SK-N-DZ (cell line): ENCODE data around the gene CDHR4.
"Not testable (repeated sequence)": the region's sequence is repeated elsewhere in the genome, so short reads cannot be mapped to it uniquely, and the experiment has no call there.

Experiments used
- DNase-seq: peaks from one replicate; pipeline ENCODE4 v3.0.0-alpha.2; 2015; ENCODE audit warnings: low spot score

The CDHR4 gene

DNA sequence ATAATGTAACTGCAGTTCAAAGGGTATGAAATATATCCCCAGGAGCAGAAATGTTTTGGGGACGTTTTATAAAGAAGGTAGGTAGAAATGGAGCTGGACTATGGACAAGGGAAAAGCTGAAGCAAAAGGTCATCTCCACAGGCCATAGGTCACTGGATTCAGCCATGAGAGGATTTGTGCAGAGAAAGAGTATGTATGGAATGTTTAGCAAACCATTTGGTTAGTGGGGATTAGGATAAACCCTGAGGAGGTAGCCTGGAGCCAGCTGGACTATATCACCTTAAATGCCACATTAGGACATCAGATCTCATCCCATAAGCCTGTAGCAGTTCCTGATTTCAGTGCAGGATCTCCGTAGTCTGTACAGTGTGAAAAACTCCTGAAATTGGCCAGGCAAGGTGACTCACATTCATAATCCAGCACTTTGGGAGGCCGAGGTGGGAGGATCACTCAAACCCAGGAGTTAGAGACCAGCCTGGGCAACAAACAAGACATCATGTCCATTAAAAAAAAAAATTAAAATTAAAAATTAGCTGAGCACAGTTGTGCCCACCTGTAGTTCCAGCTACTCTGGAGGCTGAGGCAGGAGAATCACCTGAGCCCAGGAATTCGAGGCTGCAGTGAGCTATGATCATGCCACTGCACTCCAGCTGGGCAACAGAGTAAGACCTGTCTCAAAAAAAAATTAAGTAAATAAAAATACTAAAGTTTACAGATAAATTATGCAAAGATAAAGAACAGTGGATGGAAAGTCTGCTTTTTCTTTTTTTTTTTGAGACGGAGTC is 18.1 kb downstream of the CDHR4 start:
- no peak for DNase-seq

DNA sequence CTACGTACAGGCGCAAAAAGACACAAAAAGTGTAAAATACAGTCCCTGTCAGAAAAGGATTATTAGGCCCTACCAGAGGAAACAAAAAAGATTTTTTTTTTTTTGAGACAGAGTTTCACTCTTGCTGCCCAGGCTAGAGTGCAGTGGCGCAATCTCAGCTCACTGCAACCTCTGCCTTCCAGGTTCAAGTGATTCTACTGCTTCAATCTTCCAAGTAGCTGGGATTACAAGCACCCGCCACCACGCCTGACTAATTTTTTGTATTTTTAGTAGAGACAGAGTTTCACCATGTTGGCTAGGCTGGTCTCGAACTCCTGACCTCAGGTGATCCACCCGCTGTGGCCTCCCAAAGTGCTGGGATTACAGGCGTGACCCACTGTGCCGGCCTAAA is 18.7 kb downstream of the CDHR4 start:
- DNase-seq, result not testable (repeated sequence)

GRCh38 chr3:49780080-49780974 is 19.3 kb downstream of the CDHR4 start:
- no peak for DNase-seq

DNA sequence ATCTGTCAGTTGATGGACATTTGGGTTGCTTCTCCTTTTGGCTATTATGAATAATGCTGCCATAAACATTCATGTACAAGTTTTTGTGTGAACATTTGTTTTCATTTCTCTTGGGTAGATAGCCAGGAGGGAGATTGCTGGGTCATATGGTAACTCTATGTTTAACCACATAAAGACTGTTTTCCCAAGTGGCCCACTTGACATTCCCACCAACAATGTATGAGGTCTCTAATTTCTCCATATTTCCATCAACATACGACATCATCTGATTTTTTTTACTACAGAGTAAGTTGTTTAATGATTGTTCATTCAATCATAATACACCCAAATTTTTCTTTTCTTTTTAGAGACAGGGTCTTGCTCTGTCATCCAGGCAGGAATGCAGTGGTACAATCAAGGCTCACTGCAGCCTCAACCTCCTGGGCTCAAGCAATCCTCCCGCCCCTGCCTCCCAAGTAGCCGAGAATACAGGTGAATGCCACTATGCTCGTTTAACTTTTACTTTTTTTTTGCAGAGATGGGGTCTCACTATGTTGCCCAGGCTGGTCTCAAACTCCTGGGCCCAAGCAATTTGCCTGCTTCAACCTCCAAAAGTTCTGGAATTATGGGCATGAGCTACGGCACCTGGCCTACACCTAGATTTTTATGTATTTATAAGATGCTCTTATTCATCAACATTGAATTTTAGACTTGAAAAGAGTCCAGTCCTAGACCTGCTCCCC is 20.2 kb downstream of the CDHR4 start:
- no peak for DNase-seq

- DNase-seq, result not testable (repeated sequence)
Measured at GRCh38 chr3:49776101-49776500, 23.6 kb downstream of the CDHR4 start.

DNA sequence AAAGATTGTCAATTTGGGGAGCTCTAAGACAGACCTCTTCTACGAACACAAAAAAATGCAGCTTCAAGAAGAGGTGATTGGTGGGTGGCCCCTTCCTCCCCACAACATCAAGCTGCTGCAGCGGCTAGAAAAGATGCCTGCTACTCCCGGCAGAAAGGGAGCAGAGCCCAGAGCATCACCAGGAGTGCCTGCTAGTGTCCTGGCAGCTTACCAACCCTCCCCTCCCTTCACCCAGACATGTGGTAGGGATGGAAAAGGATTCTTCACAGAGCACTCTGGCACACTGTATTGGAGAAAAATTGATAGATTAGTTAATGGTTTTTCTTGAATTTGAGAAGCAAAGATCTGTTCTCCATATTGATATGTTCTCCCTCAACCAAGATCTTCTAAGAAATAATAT is 24.1 kb downstream of the CDHR4 start:
- DNase-seq, result no peak

GRCh38 chr3:49772703-49773102 is 27.0 kb downstream of the CDHR4 start:
- DNase-seq, result no peak

- no peak for DNase-seq
Measured at GRCh38 chr3:49771340-49771938, 28.2 kb downstream of the CDHR4 start.

DNA sequence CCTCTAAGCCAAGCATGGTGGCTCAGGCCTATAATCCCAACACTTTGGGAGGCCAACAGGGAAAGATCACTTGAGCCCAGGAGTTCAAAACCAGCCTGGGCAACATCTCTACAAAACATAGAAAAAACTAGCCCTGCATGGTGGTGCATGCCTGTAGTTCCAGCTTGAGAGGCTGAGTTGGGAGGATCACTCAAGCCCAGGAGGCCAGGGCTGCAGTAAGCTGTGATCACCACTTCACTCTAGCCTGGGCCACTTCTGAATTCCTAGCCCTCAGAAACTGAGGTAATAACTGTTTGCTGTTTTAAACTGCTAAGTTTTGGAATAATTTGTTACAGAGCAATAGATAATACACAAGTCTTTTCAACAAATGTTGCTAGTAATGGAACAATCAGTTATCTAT is 29.7 kb downstream of the CDHR4 start:
- no peak for DNase-seq

GRCh38 chr3:49769286-49769915 is 30.3 kb downstream of the CDHR4 start:
- DNase-seq, result no peak

- DNase-seq, result no peak
Measured at GRCh38 chr3:49763981-49764380, 35.7 kb downstream of the CDHR4 start.

DNA sequence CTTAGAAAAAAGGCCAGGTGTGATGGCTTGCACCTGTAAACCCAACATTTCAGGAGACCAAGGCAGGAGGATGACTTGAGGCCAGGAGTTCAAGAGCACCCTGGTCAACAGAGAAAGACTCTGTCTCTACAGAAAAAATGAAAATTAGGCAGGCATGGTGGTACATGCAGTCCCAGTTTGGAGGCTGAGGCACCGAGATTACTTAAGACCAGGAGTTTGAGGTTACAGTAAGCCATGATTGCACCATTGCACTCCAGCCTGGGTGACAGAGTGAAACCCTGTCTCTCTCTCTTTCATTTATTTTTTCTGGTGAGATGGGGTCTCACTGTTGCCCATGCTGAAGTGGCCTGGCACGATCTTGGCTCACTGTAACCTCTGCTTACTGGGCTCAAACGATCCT is 38.0 kb downstream of the CDHR4 start:
- no peak for DNase-seq

DNA sequence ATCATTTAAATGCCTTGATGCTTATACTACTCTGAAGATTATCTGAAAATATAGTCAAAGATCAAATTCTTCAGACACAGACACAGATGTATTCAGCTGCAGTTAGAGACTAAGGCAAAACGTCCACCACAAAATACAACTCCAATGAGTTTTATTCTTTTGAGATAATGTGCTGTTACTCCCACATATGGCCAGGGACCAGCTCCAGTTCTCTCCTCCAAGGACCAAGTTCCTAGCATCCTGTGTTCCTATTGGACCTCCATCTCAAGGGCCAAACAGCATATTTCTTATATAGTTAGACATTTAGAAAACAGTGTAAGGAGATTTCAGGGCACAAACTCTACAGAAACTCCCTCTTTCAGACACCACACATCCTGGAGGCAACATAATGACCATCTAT is 40.4 kb downstream of the CDHR4 start:
- no peak for DNase-seq

- DNase-seq, result no peak
Measured at GRCh38 chr3:49757197-49757596, 42.5 kb downstream of the CDHR4 start.

GRCh38 chr3:49756036-49756435 is 43.6 kb downstream of the CDHR4 start:
- DNase-seq, result no peak

DNA sequence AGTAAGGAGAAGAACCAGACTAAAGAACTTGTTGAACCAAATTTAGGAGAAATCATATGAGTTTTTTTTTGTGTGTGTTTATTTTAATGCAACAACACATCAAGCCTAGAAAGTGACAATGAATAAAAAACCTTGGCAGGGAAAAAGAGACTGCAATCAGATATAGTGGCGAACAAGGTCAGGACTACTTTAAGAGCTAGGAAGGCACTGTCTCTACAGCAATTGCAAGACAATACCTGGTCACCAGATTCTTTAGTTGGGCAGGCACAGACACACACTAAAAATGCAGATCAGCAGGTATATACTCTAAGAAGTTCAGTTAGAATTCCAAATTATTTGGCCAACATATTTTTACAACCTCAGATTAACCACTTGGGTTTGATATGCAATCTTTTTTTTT is 45.1 kb downstream of the CDHR4 start:
- no peak for DNase-seq

- DNase-seq, result no peak
Measured at GRCh38 chr3:49751501-49751900, 48.2 kb downstream of the CDHR4 start.

GRCh38 chr3:49750056-49750455 is 49.6 kb downstream of the CDHR4 start:
- no peak for DNase-seq

DNA sequence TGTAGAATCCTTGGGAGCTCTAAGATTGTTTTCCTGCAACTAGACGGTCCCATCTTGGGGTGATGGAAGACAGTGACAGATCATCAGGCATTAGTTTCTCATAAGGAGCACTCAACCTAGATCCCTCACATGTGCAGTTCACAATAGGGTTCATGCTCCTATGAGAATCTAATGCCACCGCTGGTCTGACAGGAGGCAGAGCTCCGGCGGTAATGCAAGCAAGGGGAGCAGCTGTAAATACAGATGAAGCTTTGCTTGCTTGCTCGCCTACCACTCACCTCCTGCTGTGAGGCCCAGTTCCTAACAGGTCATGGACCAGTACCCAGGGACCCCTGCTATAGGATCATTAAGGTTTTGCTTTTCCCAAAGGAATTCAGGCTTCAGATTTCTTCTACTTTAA is 50.8 kb downstream of the CDHR4 start:
- DNase-seq, result not testable (repeated sequence)

DNA sequence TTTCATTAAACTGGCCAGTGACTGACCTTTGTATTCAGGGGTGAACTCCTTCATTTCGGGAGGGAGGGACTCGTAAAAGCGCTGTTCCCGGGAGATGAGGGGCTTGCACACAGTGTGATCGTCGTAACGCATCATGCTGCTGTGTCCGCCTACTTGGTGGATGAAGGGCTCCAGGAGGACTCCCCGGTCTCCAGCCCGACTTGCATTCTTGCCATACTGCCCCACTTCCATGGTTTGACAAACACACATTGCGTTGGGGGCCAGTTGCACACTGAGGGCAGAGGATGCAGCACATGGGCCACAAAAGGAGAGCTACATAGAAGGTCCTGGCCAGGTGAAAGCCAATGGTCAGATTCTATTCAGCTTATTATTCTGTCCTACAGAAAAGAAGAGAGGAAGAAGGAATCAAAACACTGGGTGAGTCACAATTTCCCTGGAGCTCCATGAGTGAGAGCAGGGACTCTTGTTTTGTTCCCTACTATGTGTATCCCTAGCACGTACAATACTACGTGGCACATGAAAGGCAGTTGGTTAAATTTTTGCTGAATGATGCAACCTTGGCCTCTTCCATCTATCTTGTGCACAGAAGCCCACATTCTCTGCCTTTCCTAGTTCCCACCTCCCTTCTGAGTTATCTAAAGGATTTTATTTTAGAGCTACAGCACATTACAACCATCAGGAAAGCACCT is 51.7 kb downstream of the CDHR4 start:
- DNase-seq, result no peak

DNA sequence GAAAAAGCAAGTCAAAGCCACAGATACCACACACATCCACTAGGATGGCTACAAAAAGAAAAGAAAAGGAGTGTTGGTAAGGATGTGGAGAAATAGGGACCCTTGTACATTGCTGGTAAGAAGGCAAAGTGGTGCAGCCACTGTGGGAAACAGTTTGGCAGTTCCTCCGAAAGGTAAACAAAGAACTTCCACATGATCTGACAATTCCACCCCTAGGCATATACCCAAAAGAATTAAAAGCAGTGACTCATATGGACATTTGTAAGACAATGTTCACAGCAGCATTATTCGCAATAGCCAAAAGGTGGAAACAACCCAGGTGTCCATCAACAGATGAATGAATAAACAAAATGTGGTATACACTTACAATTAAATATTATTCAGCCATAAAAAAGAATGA is 53.7 kb downstream of the CDHR4 start:
- DNase-seq, result no peak
